BJ (cell line): ENCODE data around the gene SPECC1L. TPM values are rescaled to one million over a fixed set of nuclear protein-coding genes. Genes with fewer than 3 reads are reported as not detected.
A peak's percentile ranks its signal among the peaks of the same experiment; 100 is the strongest.

Source experiments
- CTCF ChIA-PET: fragments of 350-600 bp; formaldehyde crosslinking; extraction: SDS; loops from one replicate; lab custom pipeline; 2021; ENCODE audit warnings: antibody characterized with exemption, inconsistent platforms; lab: Yijun Ruan, JAX
- POLR2A ChIA-PET: fragments of 300-600 bp; sonication (Branson Sonifier 250); formaldehyde crosslinking; extraction: SDS; loops from one replicate; lab custom pipeline; 2021; ENCODE audit warnings: antibody characterized with exemption; lab: Charles Lee
- DNase-seq: peaks from one replicate; pipeline ENCODE4 v3.0.0-alpha.2; 2011; ENCODE audit warnings: low read depth
- H3K27me3 ChIP-seq: 2 replicates; pipeline ENCODE4 v1.6.0; 2011; ENCODE audit warnings: low read length; ENCODE audit not compliant: control insufficient read depth, insufficient read depth
- H3K36me3 ChIP-seq: 2 replicates; pipeline ENCODE4 v1.5.1; 2011; ENCODE audit warnings: low read length; ENCODE audit not compliant: control insufficient read depth, insufficient read depth
- H3K4me3 ChIP-seq: 2 replicates; pipeline ENCODE4 v1.5.1; 2011; ENCODE audit warnings: low read depth, mild to moderate bottlenecking, control low read depth, low read length
- polyA plus RNA-seq: library from polyadenylated mRNA; depleted of rRNA; stranded (reverse); fragments of >200 nt; gene quantifications from 2 replicates; pipeline ENCODE4 v1.2.3, GENCODE V29; 2011
- TF ChIP-seq, protein P1 (sequence below): IDR thresholded peaks from 2 replicates; pipeline ENCODE4 v1.5.1; 2011; ENCODE audit warnings: low read depth, mild to moderate bottlenecking, control low read depth, inconsistent platforms, low read length, moderate library complexity; ENCODE audit not compliant: insufficient read depth

The SPECC1L gene
- polyA plus RNA-seq, 1 experiment, result 35.1 TPM

- POLR2A ChIA-PET, result interaction anchor here (0.5 kb wide), 1 partner anchor 71 kb away, joined by 3 read pairs; no protein-coding TSS in a partner anchor
- DNase-seq, result no peak
- CTCF ChIA-PET, result interaction anchor here (1.2 to 1.3 kb wide), 2 partner anchors 9 to 32 kb away, joined by 3 read pairs; no protein-coding TSS in a partner anchor
- Histone ChIP-seq H3K4me3 (no peak overlapping the region), H3K36me3 (no peaks in the 10 kb centered on the region), H3K27me3 (no peaks in the 10 kb centered on the region)
- TF ChIP-seq, protein P1, sequence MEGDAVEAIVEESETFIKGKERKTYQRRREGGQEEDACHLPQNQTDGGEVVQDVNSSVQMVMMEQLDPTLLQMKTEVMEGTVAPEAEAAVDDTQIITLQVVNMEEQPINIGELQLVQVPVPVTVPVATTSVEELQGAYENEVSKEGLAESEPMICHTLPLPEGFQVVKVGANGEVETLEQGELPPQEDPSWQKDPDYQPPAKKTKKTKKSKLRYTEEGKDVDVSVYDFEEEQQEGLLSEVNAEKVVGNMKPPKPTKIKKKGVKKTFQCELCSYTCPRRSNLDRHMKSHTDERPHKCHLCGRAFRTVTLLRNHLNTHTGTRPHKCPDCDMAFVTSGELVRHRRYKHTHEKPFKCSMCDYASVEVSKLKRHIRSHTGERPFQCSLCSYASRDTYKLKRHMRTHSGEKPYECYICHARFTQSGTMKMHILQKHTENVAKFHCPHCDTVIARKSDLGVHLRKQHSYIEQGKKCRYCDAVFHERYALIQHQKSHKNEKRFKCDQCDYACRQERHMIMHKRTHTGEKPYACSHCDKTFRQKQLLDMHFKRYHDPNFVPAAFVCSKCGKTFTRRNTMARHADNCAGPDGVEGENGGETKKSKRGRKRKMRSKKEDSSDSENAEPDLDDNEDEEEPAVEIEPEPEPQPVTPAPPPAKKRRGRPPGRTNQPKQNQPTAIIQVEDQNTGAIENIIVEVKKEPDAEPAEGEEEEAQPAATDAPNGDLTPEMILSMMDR, result no peak
Observed at GRCh38 chr22:24391836-24392217, 121.2 kb downstream of the SPECC1L start.

DNA sequence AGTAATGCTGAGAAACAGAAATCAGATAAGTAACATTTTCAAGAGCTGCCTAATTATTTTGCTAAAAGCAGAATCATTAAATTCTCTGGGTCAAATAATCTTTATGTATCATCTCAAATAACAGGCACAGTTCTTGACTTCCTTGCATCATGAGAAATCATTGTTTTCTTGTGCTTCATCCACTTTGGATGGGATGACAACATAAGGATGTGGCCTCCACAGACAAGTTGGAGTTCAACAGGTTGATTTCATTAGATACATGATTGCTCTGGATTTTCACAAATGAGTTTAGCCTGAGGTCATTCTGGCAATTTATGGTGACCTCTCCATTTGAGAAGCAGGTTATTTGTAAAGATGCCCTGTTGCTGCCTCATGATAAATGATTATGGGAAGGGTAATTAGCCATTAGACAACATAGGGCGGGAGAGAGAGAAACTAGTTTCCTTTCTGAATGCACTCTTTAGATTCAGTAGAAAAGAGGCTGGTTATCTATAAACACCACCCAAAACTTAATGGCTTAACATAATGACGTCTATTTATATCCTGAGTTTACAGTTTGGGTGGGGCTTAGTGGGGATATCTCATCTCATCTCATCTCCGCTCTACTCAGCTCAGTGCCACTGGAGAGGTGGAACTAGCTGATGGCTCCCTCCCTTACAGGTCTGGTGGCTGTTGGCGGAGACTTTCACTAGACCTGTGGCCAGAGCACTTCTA, 121.7 kb downstream of the SPECC1L start:
- CTCF ChIA-PET, result interaction anchor here (1.3 kb wide), 2 partner anchors 9 kb away, joined by 3 to 4 read pairs; no protein-coding TSS in a partner anchor

GRCh38 chr22:24393012-24393559, 122.5 kb downstream of the SPECC1L start:
- CTCF ChIA-PET, result interaction anchor here (0.8 to 1.3 kb wide), 2 partner anchors 9 to 31 kb away, joined by 3 to 4 read pairs; no protein-coding TSS in a partner anchor
- TF ChIP-seq, protein P1, result no peak
- POLR2A ChIA-PET, result no interaction called here
- peaks cover 1% of the 10 kb centered on the region; the same call in 1 of the 2 replicates for H3K36me3 ChIP-seq
- H3K27me3 ChIP-seq, result no peaks in the 10 kb centered on the region
- no peak overlapping the region for H3K4me3 ChIP-seq
- DNase-seq, result no peak

More for the DNA sequence above, 121.7 kb downstream of the SPECC1L start:
- H3K27me3 ChIP-seq, result no peaks in the 10 kb centered on the region
- POLR2A ChIA-PET, result interaction anchor here (0.5 kb wide), 1 partner anchor 72 kb away, joined by 3 read pairs; no protein-coding TSS in a partner anchor
- DNase-seq, result peak; percentile 71
- H3K4me3 ChIP-seq, result no peak overlapping the region
- TF ChIP-seq, protein P1, result no peak
- H3K36me3 ChIP-seq, result peaks cover 1% of the 10 kb centered on the region; the same call in 1 of the 2 replicates

- TF ChIP-seq, protein P1, result no peak
- DNase-seq, result no peak
- Histone ChIP-seq H3K4me3 (no peak overlapping the region), H3K36me3 (peaks cover 1% of the 10 kb centered on the region; the same call in 1 of the 2 replicates), H3K27me3 (no peaks in the 10 kb centered on the region)
- POLR2A ChIA-PET, result no interaction called here
- CTCF ChIA-PET, result interaction anchor here (0.8 to 1.3 kb wide), 2 partner anchors 8 to 30 kb away, joined by 3 to 4 read pairs; no protein-coding TSS in a partner anchor
Observed at GRCh38 chr22:24393848-24394247, 123.2 kb downstream of the SPECC1L start.

- peaks cover 1% of the 10 kb centered on the region; the same call in 1 of the 2 replicates for H3K36me3 ChIP-seq
- POLR2A ChIA-PET, result no interaction called here
- DNase-seq, result no peak
- CTCF ChIA-PET, result no interaction called here
- no peaks in the 10 kb centered on the region for H3K27me3 ChIP-seq
- H3K4me3 ChIP-seq, result no peak overlapping the region
- TF ChIP-seq, protein P1, result no peak
Observed at GRCh38 chr22:24394254-24394653, 123.6 kb downstream of the SPECC1L start.
